Nephron (organoid): ENCODE data around the gene KRI1.
"Not testable (repeated sequence)": the region's sequence is repeated elsewhere in the genome, so short reads cannot be mapped to it uniquely, and the experiment has no call there.

ENCODE experiments used
- H3K27ac Mint-ChIP-seq, 3 experiments: 2 replicates each; pipeline ENCODE4 v1.8.0; 2020; ENCODE audit warnings: mixed read lengths in 3 of 3, mild to moderate bottlenecking in 2 of 3, moderate library complexity in 1 of 3
- H3K27me3 Mint-ChIP-seq: 2 replicates; pipeline ENCODE4 v1.8.0; 2021; ENCODE audit warnings: low read depth, mild to moderate bottlenecking, moderate library complexity, mixed read lengths
- H3K36me3 Mint-ChIP-seq: 2 replicates; pipeline ENCODE4 v1.8.0; 2020; ENCODE audit warnings: low read depth, mixed read lengths
- H3K4me1 Mint-ChIP-seq: 2 replicates; pipeline ENCODE4 v1.8.0; 2020; ENCODE audit warnings: mixed read lengths
- H3K4me3 Mint-ChIP-seq, 3 experiments: 2 replicates each; pipeline ENCODE4 v1.8.0; 2020; ENCODE audit warnings: mild to moderate bottlenecking in 3 of 3, mixed read lengths in 3 of 3, moderate library complexity in 2 of 3
- H3K9me3 Mint-ChIP-seq: 2 replicates; pipeline ENCODE4 v1.8.0; 2020; ENCODE audit warnings: mixed read lengths
- CTCF ChIP-seq, 3 experiments: fragments of 200-600 bp; sonication (generic); IDR thresholded peaks; one replicate each; pipeline ENCODE4 v1.5.0; 2021; ENCODE audit warnings: antibody characterized with exemption in 3 of 3; ENCODE audit not compliant: unreplicated experiment in 3 of 3

Gene KRI1

GRCh38 chr19:10554760-10555609 lies 10.8 kb downstream of the KRI1 start:
- Mint-ChIP-seq H3K9me3 (no peaks in the 10 kb centered on the region), H3K36me3 (peaks cover 66% of the 10 kb centered on the region), H3K4me3 (no peak overlapping the region), H3K4me1 (no peaks in the 10 kb centered on the region), H3K27me3 (no peaks in the 10 kb centered on the region), H3K27ac (no peak overlapping the region)
- TF ChIP-seq CTCF (IDR thresholded peaks at IDR 0.05; ENCODE audit: unreplicated experiment in 3 of 3), result no peak

GRCh38 chr19:10553943-10554381 lies 11.8 kb downstream of the KRI1 start:
- Mint-ChIP-seq H3K27ac (no peak overlapping the region), H3K4me3 (no peak overlapping the region), H3K27me3 (no peaks in the 10 kb centered on the region), H3K36me3 (peaks cover 70% of the 10 kb centered on the region), H3K4me1 (no peaks in the 10 kb centered on the region), H3K9me3 (no peaks in the 10 kb centered on the region)
- no peak for TF ChIP-seq CTCF (IDR thresholded peaks at IDR 0.05; ENCODE audit: unreplicated experiment in 3 of 3)

GRCh38 chr19:10553087-10553667 lies 12.6 kb downstream of the KRI1 start:
- H3K36me3 Mint-ChIP-seq, result peaks cover 74% of the 10 kb centered on the region
- no peaks in the 10 kb centered on the region for H3K4me1 Mint-ChIP-seq

GRCh38 chr19:10552510-10553053 lies 13.2 kb downstream of the KRI1 start:
- peaks cover 71% of the 10 kb centered on the region for H3K36me3 Mint-ChIP-seq
- no peak overlapping the region for H3K27ac Mint-ChIP-seq
- H3K4me1 Mint-ChIP-seq, result no peaks in the 10 kb centered on the region
- no peaks in the 10 kb centered on the region for H3K27me3 Mint-ChIP-seq
- TF ChIP-seq CTCF (IDR thresholded peaks at IDR 0.05; ENCODE audit: unreplicated experiment in 3 of 3), result no peak
- no peak overlapping the region for H3K4me3 Mint-ChIP-seq
- no peaks in the 10 kb centered on the region for H3K9me3 Mint-ChIP-seq

More at GRCh38 chr19:10553087-10553667, 12.6 kb downstream of the KRI1 start:
- no peak overlapping the region for H3K4me3 Mint-ChIP-seq
- H3K27me3 Mint-ChIP-seq, result no peaks in the 10 kb centered on the region
- H3K27ac Mint-ChIP-seq, result no peak overlapping the region
- TF ChIP-seq CTCF (IDR thresholded peaks at IDR 0.05; ENCODE audit: unreplicated experiment in 3 of 3), result no peak
- no peaks in the 10 kb centered on the region for H3K9me3 Mint-ChIP-seq

GRCh38 chr19:10551698-10552301 lies 14.0 kb downstream of the KRI1 start:
- Mint-ChIP-seq H3K27me3 (no peaks in the 10 kb centered on the region), H3K9me3 (no peaks in the 10 kb centered on the region), H3K36me3 (peaks cover 75% of the 10 kb centered on the region), H3K4me3 (no peak overlapping the region), H3K27ac (no peak overlapping the region), H3K4me1 (no peaks in the 10 kb centered on the region)
- TF ChIP-seq CTCF (IDR thresholded peaks at IDR 0.05; ENCODE audit: unreplicated experiment in 3 of 3), result no peak

- not testable (repeated sequence) for H3K9me3 Mint-ChIP-seq, H3K27me3 Mint-ChIP-seq, H3K4me3 Mint-ChIP-seq, H3K4me1 Mint-ChIP-seq, H3K27ac Mint-ChIP-seq
- H3K36me3 Mint-ChIP-seq, result peaks cover 71% of the 10 kb centered on the region
These were observed 14.8 kb downstream of the KRI1 start for GRCh38 chr19:10551006-10551405.
